Lung (tissue), 11 donors: ENCODE data around the gene CCR5AS.

ENCODE experiments used
- ATAC-seq: fragments of 200-7000 bp; cut with Tn5 transposase; one replicate; pipeline ENCODE4 v1.9.1; 2020; ENCODE audit warnings: moderate number of reproducible peaks; ENCODE audit not compliant: insufficient read depth, low FRiP score
- DNase-seq, 3 donors: peaks; one replicate each; pipeline ENCODE4 v3.0.0-alpha.2; 2013 to 2017
- H3K27ac ChIP-seq, 2 donors: one replicate each; pipeline ENCODE4 v1.5.1; 2013; ENCODE audit warnings: mild to moderate bottlenecking in 2 of 2, moderate library complexity in 2 of 2, control low read depth in 1 of 2, inconsistent platforms in 1 of 2, low read depth in 1 of 2, low read length in 1 of 2
- H3K27me3 ChIP-seq, 3 donors: one replicate each; pipeline ENCODE4 v1.5.1; 2013; ENCODE audit warnings: low read length in 2 of 3; ENCODE audit not compliant: control insufficient read depth in 3 of 3, insufficient read depth in 3 of 3
- H3K36me3 ChIP-seq, 4 donors: one replicate each; pipeline ENCODE4 v1.5.1; 2013; ENCODE audit warnings: low read length in 4 of 4, mild to moderate bottlenecking in 1 of 4, moderate library complexity in 1 of 4; ENCODE audit not compliant: control insufficient read depth in 4 of 4, insufficient read depth in 4 of 4
- H3K4me1 ChIP-seq, 5 donors: one replicate each; pipeline ENCODE4 v1.5.1; 2013; ENCODE audit warnings: low read length in 5 of 5, mild to moderate bottlenecking in 2 of 5, moderate library complexity in 1 of 5; ENCODE audit not compliant: control insufficient read depth in 5 of 5, insufficient read depth in 5 of 5
- H3K4me3 ChIP-seq: one replicate; pipeline ENCODE4 v1.5.1; 2013; ENCODE audit warnings: mild to moderate bottlenecking, control low read depth, moderate library complexity
- H3K9ac ChIP-seq, 2 donors: one replicate each; pipeline ENCODE4 v1.5.1; 2013; ENCODE audit warnings: low read length in 2 of 2, control low read depth in 1 of 2; ENCODE audit not compliant: insufficient read depth in 1 of 2
- H3K9me3 ChIP-seq, 4 donors: one replicate each; pipeline ENCODE4 v1.5.1; 2013; ENCODE audit warnings: low read length in 3 of 4, mild to moderate bottlenecking in 1 of 4, moderate library complexity in 1 of 4; ENCODE audit not compliant: control insufficient read depth in 4 of 4, insufficient read depth in 3 of 4
- WGBS, 2 donors: extraction: QIAGEN DNeasy Blood & Tissue Kit; methylation state at CpG; one replicate each; pipeline ENCODE4 v1.1.7; 2013; 5-methylcytosine and 5-hydroxymethylcytosine counted together
- TF ChIP-seq, protein P1 (sequence below): IDR thresholded peaks from 2 replicates; pipeline ENCODE4 v1.5.1; 2012; ENCODE audit warnings: mild to moderate bottlenecking; ENCODE audit errors: control extremely low read depth, extremely low read depth
- donor health status: control.
- donor health status: control.
- donor health status: Bipolar disorder and iron deficiency.
- donor health status: healthy.
- donor health status: DM: yes; HTN: yes; CAD: no.

The CCR5AS gene

DNA sequence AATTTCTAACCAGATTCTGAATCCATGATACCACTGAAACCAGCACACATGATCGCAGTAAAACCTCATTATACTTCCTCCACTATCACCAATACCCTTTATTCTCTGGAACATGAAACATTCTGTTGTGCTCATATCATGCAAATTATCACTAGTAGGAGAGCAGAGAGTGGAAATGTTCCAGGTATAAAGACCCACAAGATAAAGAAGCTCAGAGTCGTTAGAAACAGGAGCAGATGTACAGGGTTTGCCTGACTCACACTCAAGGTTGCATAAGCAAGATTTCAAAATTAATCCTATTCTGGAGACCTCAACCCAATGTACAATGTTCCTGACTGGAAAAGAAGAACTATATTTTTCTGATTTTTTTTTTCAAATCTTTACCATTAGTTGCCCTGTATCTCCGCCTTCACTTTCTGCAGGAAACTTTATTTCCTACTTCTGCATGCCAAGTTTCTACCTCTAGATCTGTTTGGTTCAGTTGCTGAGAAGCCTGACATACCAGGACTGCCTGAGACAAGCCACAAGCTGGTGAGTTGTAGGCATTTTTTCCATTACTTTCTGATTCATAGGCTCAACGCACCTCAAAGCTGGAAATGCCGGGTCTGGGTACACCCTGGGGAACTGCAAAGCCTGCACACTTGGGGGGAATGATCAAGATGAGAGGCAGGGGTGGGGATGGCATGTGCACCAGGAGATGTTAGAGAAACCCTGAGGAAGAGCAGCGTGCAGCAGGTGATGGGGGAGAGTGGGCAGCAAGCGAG, 53.0 kb downstream of the CCR5AS start, which contains the start of gene CCR2:
CCR2 (plus strand) TSS at position 465 of the 764 bp plus-strand sequence. CDS start 3,417 bp downstream, outside the sequence.
- TF ChIP-seq, protein P1, sequence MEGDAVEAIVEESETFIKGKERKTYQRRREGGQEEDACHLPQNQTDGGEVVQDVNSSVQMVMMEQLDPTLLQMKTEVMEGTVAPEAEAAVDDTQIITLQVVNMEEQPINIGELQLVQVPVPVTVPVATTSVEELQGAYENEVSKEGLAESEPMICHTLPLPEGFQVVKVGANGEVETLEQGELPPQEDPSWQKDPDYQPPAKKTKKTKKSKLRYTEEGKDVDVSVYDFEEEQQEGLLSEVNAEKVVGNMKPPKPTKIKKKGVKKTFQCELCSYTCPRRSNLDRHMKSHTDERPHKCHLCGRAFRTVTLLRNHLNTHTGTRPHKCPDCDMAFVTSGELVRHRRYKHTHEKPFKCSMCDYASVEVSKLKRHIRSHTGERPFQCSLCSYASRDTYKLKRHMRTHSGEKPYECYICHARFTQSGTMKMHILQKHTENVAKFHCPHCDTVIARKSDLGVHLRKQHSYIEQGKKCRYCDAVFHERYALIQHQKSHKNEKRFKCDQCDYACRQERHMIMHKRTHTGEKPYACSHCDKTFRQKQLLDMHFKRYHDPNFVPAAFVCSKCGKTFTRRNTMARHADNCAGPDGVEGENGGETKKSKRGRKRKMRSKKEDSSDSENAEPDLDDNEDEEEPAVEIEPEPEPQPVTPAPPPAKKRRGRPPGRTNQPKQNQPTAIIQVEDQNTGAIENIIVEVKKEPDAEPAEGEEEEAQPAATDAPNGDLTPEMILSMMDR: no peak
- Histone ChIP-seq H3K27me3 (peaks cover 0 to 11% (median under 1%) of the 10 kb centered on the region in 3 donors), H3K9ac (no peak within 1 kb of the TSS), H3K4me1 (peaks cover 0 to 4% (median 0%) of the 10 kb centered on the region in 5 donors), H3K9me3 (no peaks in the 10 kb centered on the region), H3K4me3 (no peak within 1 kb of the TSS), H3K27ac (peak within 1 kb of the TSS in 1 of 2 donors; percentile 55), H3K36me3 (no peaks in the 10 kb centered on the region)
- 45 to 66% methylated on average over 7 of the region's 7 CpGs for WGBS, 2 donors
- DNase-seq (no peak), ATAC-seq (no peak)

DNA sequence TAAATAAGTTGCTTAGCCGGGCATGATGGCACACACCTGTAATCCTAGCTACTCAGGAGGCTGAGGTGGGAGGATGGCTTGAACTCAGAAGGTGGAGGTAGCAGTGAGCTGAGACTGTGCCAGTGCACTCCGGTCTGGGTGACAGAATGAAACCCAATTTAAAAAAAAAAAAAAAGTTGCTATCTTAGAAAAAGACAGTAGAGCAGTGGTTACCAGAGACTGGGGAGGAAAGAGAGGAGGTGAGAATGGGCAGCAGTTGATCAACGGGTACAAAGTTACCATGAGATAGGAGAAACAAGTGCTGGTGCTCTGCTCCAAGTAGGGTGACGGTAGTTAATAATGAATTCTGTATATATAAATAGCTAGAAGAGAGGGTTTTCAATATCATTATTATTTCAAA, 53.8 kb downstream of the CCR5AS start:
- Histone ChIP-seq H3K36me3 (no peaks in the 10 kb centered on the region), H3K27me3 (peaks cover 0 to 14% (median 0%) of the 10 kb centered on the region in 3 donors), H3K27ac (no peak overlapping the region), H3K9me3 (no peaks in the 10 kb centered on the region), H3K4me1 (peaks cover 0 to 3% (median 0%) of the 10 kb centered on the region in 5 donors), H3K4me3 (no peak overlapping the region), H3K9ac (no peak overlapping the region)
- 82 to 86% methylated on average over 4 of the region's 4 CpGs for WGBS, 2 donors
- ATAC-seq: no peak
- TF ChIP-seq, protein P1: no peak
- DNase-seq: no peak

DNA sequence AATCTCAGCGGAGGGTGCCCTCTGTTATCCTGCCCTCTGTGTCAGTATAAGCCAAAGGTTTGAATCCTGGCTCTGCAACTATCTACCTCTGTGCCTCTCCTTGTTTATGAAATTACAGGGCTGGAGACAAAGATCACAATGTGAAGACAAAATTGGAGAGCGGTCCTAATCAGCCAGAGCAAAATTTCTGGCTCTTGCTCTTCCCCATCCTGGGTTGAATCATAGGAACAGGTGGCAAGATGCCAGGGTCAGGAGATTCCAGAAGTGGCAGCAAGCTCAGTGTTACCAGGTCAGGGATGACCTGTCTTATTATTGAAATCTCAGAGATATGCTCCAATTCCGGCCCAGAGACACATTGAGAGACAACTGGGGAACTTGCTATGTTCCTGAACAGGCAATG, 55.2 kb downstream of the CCR5AS start:
- DNase-seq: no peak
- Histone ChIP-seq H3K27me3 (peaks cover 0 to 14% (median 0%) of the 10 kb centered on the region in 3 donors), H3K36me3 (no peaks in the 10 kb centered on the region), H3K9me3 (peaks cover 0 to 3% (median 0%) of the 10 kb centered on the region in 4 donors), H3K4me1 (peaks cover 0 to 3% (median 0%) of the 10 kb centered on the region in 5 donors), H3K4me3 (no peak overlapping the region), H3K27ac (no peak overlapping the region), H3K9ac (no peak overlapping the region)
- no peak for ATAC-seq
- 93 to 98% methylated on average over 3 of the region's 3 CpGs for WGBS, 2 donors
- TF ChIP-seq, protein P1: no peak

DNA sequence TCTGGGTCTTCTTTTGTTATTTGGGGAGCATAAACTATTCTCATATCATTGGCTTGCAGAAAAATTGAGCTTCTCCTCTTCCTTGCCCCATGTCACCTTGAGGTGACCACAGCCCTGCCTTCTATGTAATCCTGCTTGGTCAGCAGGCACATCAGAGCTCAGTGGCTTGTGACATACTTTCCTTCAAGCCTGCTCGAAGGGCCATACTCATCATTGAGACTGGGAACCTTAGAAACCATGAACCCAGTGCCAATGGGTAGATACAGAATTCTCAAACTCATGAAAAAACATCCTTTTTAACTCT, 56.7 kb downstream of the CCR5AS start:
- no peak overlapping the region for H3K27ac ChIP-seq

More for the DNA sequence above, 56.7 kb downstream of the CCR5AS start:
- no peaks in the 10 kb centered on the region for H3K36me3 ChIP-seq
- H3K27me3 ChIP-seq: peaks cover 0 to 9% (median 0%) of the 10 kb centered on the region in 3 donors
- no peak overlapping the region for H3K4me3 ChIP-seq
- TF ChIP-seq, protein P1: no peak
- peaks cover 0 to 3% (median 0%) of the 10 kb centered on the region in 5 donors for H3K4me1 ChIP-seq
- no peak for ATAC-seq
- H3K9me3 ChIP-seq: peaks cover 0 to 3% (median 0%) of the 10 kb centered on the region in 4 donors
- no peak overlapping the region for H3K9ac ChIP-seq
- DNase-seq: no peak
- WGBS, 2 donors: 55 to 61% methylated on average over 1 of the region's 1 CpG
